ENCODE data around the gene CLIC4.

GRCh38 chr1:24713736-24714135 lies 31.5 kb upstream of the CLIC4 start:
- TF ChIP-seq CTCF (conservative IDR thresholded peaks at IDR 0.05 in 1 of 2, IDR thresholded peaks at IDR 0.05 in 1 of 2; ENCODE audit: extremely low read depth in 1 of 2, insufficient read depth in 1 of 2, low read depth in 1 of 2, low read length in 2 of 2) (no peak), EZH2 (IDR thresholded peaks at IDR 0.05; ENCODE audit: borderline replicate concordance, low read length) (no peak)

Measured in mammary epithelial cell (primary cell).